Esophagus squamous epithelium (tissue), 5 donors: Measurements from ENCODE around the gene PRKAG1. TPM values are rescaled to one million over a fixed set of nuclear protein-coding genes. Genes with fewer than 3 reads are reported as not detected.

Source experiments
- DNase-seq: peaks from one replicate; lab custom pipeline; 2025; lab: John Stamatoyannopoulos, UW
- H3K27ac ChIP-seq, 4 donors: fragments of 200-600 bp; sonication (generic); one replicate each; pipeline ENCODE4 v1.5.1; 2016 to 2019; ENCODE audit warnings: mild to moderate bottlenecking in 1 of 4
- H3K27me3 ChIP-seq, 4 donors: fragments of 200-600 bp; sonication (generic); 1 replicate in 3 of 4; 2 replicates in 1 of 4; pipeline versions ENCODE4 v1.5.1 to v1.6.0; 2017 to 2021; ENCODE audit warnings: antibody characterized with exemption in 1 of 4
- H3K36me3 ChIP-seq, 3 donors: fragments of 200-600 bp; sonication (generic); one replicate each; pipeline ENCODE4 v1.5.1; 2016 to 2019
- H3K4me1 ChIP-seq, 3 donors: fragments of 200-600 bp; sonication (generic); one replicate each; pipeline ENCODE4 v1.5.1; 2017 to 2019
- H3K4me3 ChIP-seq, 4 donors: fragments of 200-600 bp; sonication (generic); 1 replicate in 3 of 4; 2 replicates in 1 of 4; pipeline ENCODE4 v1.5.1; 2016 to 2019; ENCODE audit warnings: mild to moderate bottlenecking in 2 of 4, moderate library complexity in 1 of 4
- H3K9me3 ChIP-seq, 3 donors: fragments of 200-600 bp; sonication (generic); one replicate each; pipeline ENCODE4 v1.5.1; 2016 to 2019
- CTCF ChIP-seq, 6 experiments: fragments of 450-650 bp in 4 of 6; fragments of 200-600 bp in 2 of 6; sonication (generic) in 2 of 6; IDR thresholded peaks; one replicate each; pipeline ENCODE4 v1.5.1; 2016 to 2019; ENCODE audit warnings: antibody characterized with exemption in 6 of 6, mild to moderate bottlenecking in 4 of 6, moderate library complexity in 4 of 6
- POLR2A ChIP-seq, 4 donors: fragments of 450-650 bp; IDR thresholded peaks; one replicate each; pipeline ENCODE4 v1.6.1; 2017; ENCODE audit warnings: antibody characterized with exemption in 4 of 4, mild to moderate bottlenecking in 4 of 4, moderate library complexity in 3 of 4
- WGBS, 2 donors: methylation state at CpG; one replicate each; pipeline ENCODE4 v1.1.5; 2018; 5-methylcytosine and 5-hydroxymethylcytosine counted together
- intact Hi-C: fragments of 100-400 bp; cut with DNase I; formaldehyde crosslinking; loops from one replicate; pipeline ENCODE4 v1.15.0; 2022
- total RNA-seq, 4 donors: library from RNA; depleted of rRNA; stranded (reverse); fragments of >200 nt; gene quantifications; one replicate each; pipeline ENCODE4 v1.1.0, GENCODE V29; 2016
- donor health status: DM: yes; HTN: yes; CAD: no.

Gene PRKAG1
- total RNA-seq, 4 donors from 2014 or later: 31.9 to 58.6 (median 47.8) TPM

GRCh38 chr12:49019443-49020324 is 1.1 kb upstream of the PRKAG1 start:
- intact Hi-C loops: no loop called here
- peak overlapping the region; percentile 76 to 95 (median 88) for H3K4me3 ChIP-seq
- 52 to 58% methylated on average over 10 of the region's 10 CpGs for WGBS, 2 donors

GRCh38 chr12:49019120-49019430 is 499 bp upstream of the PRKAG1 start:
- WGBS, 2 donors: 3 to 5% methylated on average over 8 of the region's 8 CpGs
- DNase-seq: no peak
- H3K27ac ChIP-seq: peak overlapping the region; percentile 93 to 98 (median 96)
- H3K36me3 ChIP-seq: peaks cover 13 to 41% (median 22%) of the 10 kb centered on the region in 3 donors
- intact Hi-C loops: no loop called here
- no peaks in the 10 kb centered on the region for H3K27me3 ChIP-seq
- no peaks in the 10 kb centered on the region for H3K9me3 ChIP-seq
- TF ChIP-seq CTCF (IDR thresholded peaks at IDR 0.05) (no peak), POLR2A (IDR thresholded peaks at IDR 0.05) (no peak)
- peaks cover 8 to 28% (median 16%) of the 10 kb centered on the region in 3 donors for H3K4me1 ChIP-seq
- H3K4me3 ChIP-seq: peak overlapping the region; percentile 76 to 95 (median 88)

More at GRCh38 chr12:49019443-49020324, 1.1 kb upstream of the PRKAG1 start:
- no peak for DNase-seq
- H3K27ac ChIP-seq: peak overlapping the region; percentile 93 to 98 (median 96)
- TF ChIP-seq CTCF (IDR thresholded peaks at IDR 0.05) (no peak), POLR2A (IDR thresholded peaks at IDR 0.05) (no peak)
- H3K9me3 ChIP-seq: no peaks in the 10 kb centered on the region
- peaks cover 8 to 28% (median 16%) of the 10 kb centered on the region in 3 donors for H3K4me1 ChIP-seq
- H3K36me3 ChIP-seq: peaks cover 14 to 47% (median 26%) of the 10 kb centered on the region in 3 donors
- no peaks in the 10 kb centered on the region for H3K27me3 ChIP-seq

GRCh38 chr12:49017891-49018260 is 700 bp downstream of the PRKAG1 start:
- 0% methylated on average over 7 to 8 of the region's 8 CpGs for whole genome bisulfite sequencing, 2 donors
- DNase-seq: no peak
- intact Hi-C loops: no loop called here
- Histone ChIP-seq H3K4me1 (peaks cover 8 to 28% (median 16%) of the 10 kb centered on the region in 3 donors), H3K27me3 (no peaks in the 10 kb centered on the region), H3K27ac (peak overlapping the region; percentile 93 to 98 (median 96)), H3K36me3 (peaks cover 13 to 32% (median 14%) of the 10 kb centered on the region in 3 donors), H3K4me3 (peak overlapping the region; percentile 76 to 95 (median 88)), H3K9me3 (no peaks in the 10 kb centered on the region)
- no peak for TF ChIP-seq POLR2A (IDR thresholded peaks at IDR 0.05)
- peak in 1 of 6 experiments; percentile 20 for TF ChIP-seq CTCF (IDR thresholded peaks at IDR 0.05)

- no peak for DNase-seq
- 75 to 92% methylated on average over 1 of the region's 1 CpG for WGBS, 2 donors
- intact Hi-C loops: no loop called here
- Histone ChIP-seq H3K4me1 (peaks cover 8 to 28% (median 16%) of the 10 kb centered on the region in 3 donors), H3K36me3 (peaks cover 3 to 32% (median 11%) of the 10 kb centered on the region in 3 donors), H3K27ac (no peak overlapping the region), H3K4me3 (no peak overlapping the region), H3K9me3 (no peaks in the 10 kb centered on the region), H3K27me3 (no peaks in the 10 kb centered on the region)
- TF ChIP-seq CTCF (IDR thresholded peaks at IDR 0.05): no peak
Measured at GRCh38 chr12:49015196-49015595, 3.4 kb downstream of the PRKAG1 start.

- TF ChIP-seq POLR2A (IDR thresholded peaks at IDR 0.05) (no peak), CTCF (IDR thresholded peaks at IDR 0.05) (no peak)
- Histone ChIP-seq H3K36me3 (peaks cover 3 to 36% (median 14%) of the 10 kb centered on the region in 3 donors), H3K27me3 (no peaks in the 10 kb centered on the region), H3K4me3 (no peak overlapping the region), H3K9me3 (no peaks in the 10 kb centered on the region), H3K4me1 (peaks cover 8 to 23% (median 15%) of the 10 kb centered on the region in 3 donors), H3K27ac (no peak overlapping the region)
- 43 to 50% methylated on average over 1 of the region's 1 CpG for WGBS, 2 donors
- intact Hi-C loops: no loop called here
- DNase-seq: no peak
Measured at GRCh38 chr12:49014547-49014946, 4.0 kb downstream of the PRKAG1 start.
